CD4-positive, CD25-positive, alpha-beta regulatory T cell (primary cell): ENCODE measurements around the gene DNAH8. TPM values are rescaled to one million over a fixed set of nuclear protein-coding genes. Genes with fewer than 3 reads are reported as not detected.

ENCODE experiments used
- ATAC-seq, 2 donors: fragments of 150-1000 bp; cut with Tn5 transposase; one replicate each; pipeline ENCODE4 v1.10.0; 2021; ENCODE audit warnings: low read depth in 2 of 2, moderate number of reproducible peaks in 2 of 2, moderate library complexity in 1 of 2
- DNase-seq, 3 donors: peaks; one replicate each; pipeline versions ENCODE4 v3.0.0 to v3.0.0-alpha.2; 2012 to 2022; ENCODE audit warnings: mixed read lengths in 1 of 3
- H3K27ac ChIP-seq: one replicate; pipeline ENCODE4 v1.7.0; 2013; ENCODE audit warnings: mild to moderate bottlenecking, low read length; ENCODE audit not compliant: insufficient read depth, poor library complexity, severe bottlenecking
- H3K27me3 ChIP-seq: one replicate; pipeline ENCODE4 v1.7.0; 2013; ENCODE audit warnings: low read length; ENCODE audit not compliant: control insufficient read depth, insufficient read depth
- H3K36me3 ChIP-seq: one replicate; pipeline ENCODE4 v1.7.0; 2013; ENCODE audit warnings: mild to moderate bottlenecking, low read length, moderate library complexity; ENCODE audit not compliant: control insufficient read depth, insufficient read depth
- H3K4me1 ChIP-seq: 2 replicates; pipeline ENCODE4 v1.7.0; 2013; ENCODE audit warnings: mild to moderate bottlenecking, low read length; ENCODE audit not compliant: insufficient read depth, control insufficient read depth, poor library complexity, severe bottlenecking
- H3K4me3 ChIP-seq: one replicate; pipeline ENCODE4 v1.7.0; 2013; ENCODE audit warnings: low read depth, mild to moderate bottlenecking, low read length, moderate library complexity
- H3K9me3 ChIP-seq, 2 experiments: 1 replicate in 1 of 2; 2 replicates in 1 of 2; pipeline ENCODE4 v1.7.0; 2013; ENCODE audit warnings: low read length in 2 of 2, mild to moderate bottlenecking in 1 of 2, moderate library complexity in 1 of 2; ENCODE audit not compliant: control insufficient read depth in 2 of 2
- H3K27ac Mint-ChIP-seq, 3 donors: one replicate each; pipeline ENCODE4 v1.8.0; 2020 to 2022; ENCODE audit warnings: mild to moderate bottlenecking in 3 of 3, mixed read lengths in 3 of 3, moderate library complexity in 2 of 3
- H3K27me3 Mint-ChIP-seq: one replicate; pipeline ENCODE4 v1.8.0; 2022; ENCODE audit warnings: mild to moderate bottlenecking, mixed read lengths
- H3K36me3 Mint-ChIP-seq: one replicate; pipeline ENCODE4 v1.8.0; 2020; ENCODE audit warnings: mixed read lengths
- H3K4me1 Mint-ChIP-seq, 4 donors: one replicate each; pipeline ENCODE4 v1.8.0; 2020 to 2022; ENCODE audit warnings: mixed read lengths in 4 of 4, mild to moderate bottlenecking in 1 of 4
- H3K4me3 Mint-ChIP-seq, 4 donors: one replicate each; pipeline ENCODE4 v1.8.0; 2020 to 2022; ENCODE audit warnings: mild to moderate bottlenecking in 4 of 4, mixed read lengths in 4 of 4, moderate library complexity in 3 of 4
- H3K9me3 Mint-ChIP-seq, 7 donors: one replicate each; pipeline ENCODE4 v1.8.0; 2020 to 2022; ENCODE audit warnings: mixed read lengths in 7 of 7, mild to moderate bottlenecking in 3 of 7, moderate library complexity in 2 of 7
- polyA plus RNA-seq, 4 donors: library from polyadenylated mRNA; unstranded; fragments of 300-500 nt; fragmentation: Illumina TruSeq; gene quantifications; one replicate each; pipeline ENCODE4 v1.2.3, GENCODE V29; 2021
- total RNA-seq: library from RNA; stranded (reverse); gene quantifications from one replicate; pipeline ENCODE4 v1.2.3, GENCODE V29; 2022

Gene DNAH8
- total and polyA plus RNA-seq, 5 donors from 2014 or later = 0.05 to 1.2 (median 0.57) TPM

GRCh38 chr6:38938741-38939140, 223.6 kb downstream of the DNAH8 start:
- Mint-ChIP-seq H3K27ac (peak overlapping the region; percentile 77 to 93 (median 93)), H3K9me3 (peaks cover 0 to 2% (median 0%) of the 10 kb centered on the region in 7 donors), H3K4me1 (peaks cover 12 to 62% (median 30%) of the 10 kb centered on the region in 4 donors), H3K27me3 (no peaks in the 10 kb centered on the region), H3K36me3 (no peaks in the 10 kb centered on the region), H3K4me3 (peak overlapping the region in 3 of 4 donors; percentile 66 to 85 (median 75))
- H3K27ac ChIP-seq = peak overlapping the region; percentile 74
- H3K36me3 ChIP-seq = no peaks in the 10 kb centered on the region
- peak in 2 of 3 donors; percentile 13 to 37 for DNase-seq
- H3K27me3 ChIP-seq = no peaks in the 10 kb centered on the region
- H3K4me1 ChIP-seq = peaks cover 26% of the 10 kb centered on the region
- no peaks in the 10 kb centered on the region for H3K9me3 ChIP-seq
- peak overlapping the region; percentile 67 for H3K4me3 ChIP-seq
- ATAC-seq = no peak

GRCh38 chr6:38942442-38942841, 227.3 kb downstream of the DNAH8 start:
- Histone ChIP-seq H3K27ac (no peak overlapping the region), H3K27me3 (no peaks in the 10 kb centered on the region), H3K9me3 (no peaks in the 10 kb centered on the region), H3K4me3 (no peak overlapping the region), H3K36me3 (no peaks in the 10 kb centered on the region), H3K4me1 (peaks cover 15% of the 10 kb centered on the region)
- DNase-seq (no peak), ATAC-seq (no peak)
- Mint-ChIP-seq H3K4me3 (no peak overlapping the region), H3K4me1 (peaks cover 9 to 51% (median 21%) of the 10 kb centered on the region in 4 donors), H3K9me3 (peaks cover 0 to 1% (median 0%) of the 10 kb centered on the region in 7 donors), H3K27ac (peak overlapping the region in 2 of 3 donors; percentile 65 to 83), H3K27me3 (no peaks in the 10 kb centered on the region), H3K36me3 (no peaks in the 10 kb centered on the region)

- H3K4me3 Mint-ChIP-seq = no peak overlapping the region
- Histone ChIP-seq H3K4me3 (no peak overlapping the region), H3K36me3 (no peaks in the 10 kb centered on the region), H3K27me3 (no peaks in the 10 kb centered on the region), H3K4me1 (peaks cover 10% of the 10 kb centered on the region), H3K9me3 (no peaks in the 10 kb centered on the region), H3K27ac (no peak overlapping the region)
- ATAC-seq (no peak), DNase-seq (no peak)
- H3K27ac Mint-ChIP-seq = peak overlapping the region in 1 of 3 donors; percentile 65
- peaks cover 8 to 46% (median 17%) of the 10 kb centered on the region in 4 donors for H3K4me1 Mint-ChIP-seq
- H3K36me3 Mint-ChIP-seq = no peaks in the 10 kb centered on the region
- no peaks in the 10 kb centered on the region for H3K27me3 Mint-ChIP-seq
- H3K9me3 Mint-ChIP-seq = no peaks in the 10 kb centered on the region
Observed at GRCh38 chr6:38942965-38943364, 227.9 kb downstream of the DNAH8 start.

GRCh38 chr6:38943964-38944363, 228.9 kb downstream of the DNAH8 start:
- Mint-ChIP-seq H3K4me3 (no peak overlapping the region), H3K27ac (peak overlapping the region in 1 of 3 donors; percentile 2), H3K36me3 (no peaks in the 10 kb centered on the region), H3K9me3 (no peaks in the 10 kb centered on the region), H3K4me1 (peaks cover 3 to 36% (median 11%) of the 10 kb centered on the region in 4 donors), H3K27me3 (no peaks in the 10 kb centered on the region)
- Histone ChIP-seq H3K27ac (no peak overlapping the region), H3K4me3 (no peak overlapping the region), H3K4me1 (no peaks in the 10 kb centered on the region), H3K27me3 (no peaks in the 10 kb centered on the region), H3K36me3 (no peaks in the 10 kb centered on the region), H3K9me3 (no peaks in the 10 kb centered on the region)
- peak in 1 of 2 donors; percentile 42 for ATAC-seq
- no peak for DNase-seq

GRCh38 chr6:38944655-38945279, 229.7 kb downstream of the DNAH8 start:
- no peaks in the 10 kb centered on the region for H3K4me1 ChIP-seq
- Mint-ChIP-seq H3K27me3 (no peaks in the 10 kb centered on the region), H3K4me3 (no peak overlapping the region), H3K27ac (no peak overlapping the region), H3K4me1 (peaks cover 0 to 28% (median 6%) of the 10 kb centered on the region in 4 donors), H3K36me3 (no peaks in the 10 kb centered on the region), H3K9me3 (no peaks in the 10 kb centered on the region)
- no peaks in the 10 kb centered on the region for H3K27me3 ChIP-seq
- no peak overlapping the region for H3K27ac ChIP-seq
- no peak overlapping the region for H3K4me3 ChIP-seq
- ATAC-seq (no peak), DNase-seq (no peak)
- H3K9me3 ChIP-seq = no peaks in the 10 kb centered on the region
- no peaks in the 10 kb centered on the region for H3K36me3 ChIP-seq

- peaks cover 16% of the 10 kb centered on the region for H3K36me3 ChIP-seq
- Mint-ChIP-seq H3K27ac (no peak overlapping the region), H3K36me3 (peaks cover 8% of the 10 kb centered on the region), H3K4me1 (no peaks in the 10 kb centered on the region), H3K4me3 (no peak overlapping the region), H3K27me3 (no peaks in the 10 kb centered on the region), H3K9me3 (peaks cover 0 to 9% (median 4%) of the 10 kb centered on the region in 7 donors)
- ATAC-seq (no peak), DNase-seq (no peak)
- peaks cover 3% of the 10 kb centered on the region for H3K27me3 ChIP-seq
- H3K4me1 ChIP-seq = no peaks in the 10 kb centered on the region
- no peak overlapping the region for H3K4me3 ChIP-seq
- peaks cover 3 to 4% of the 10 kb centered on the region in 2 experiments for H3K9me3 ChIP-seq
- no peak overlapping the region for H3K27ac ChIP-seq
Observed at GRCh38 chr6:38955861-38956260, 240.8 kb downstream of the DNAH8 start.

- DNase-seq (no peak), ATAC-seq (no peak)
- H3K27me3 ChIP-seq = peaks cover 3% of the 10 kb centered on the region
- Mint-ChIP-seq H3K4me1 (no peaks in the 10 kb centered on the region), H3K4me3 (no peak overlapping the region), H3K27ac (no peak overlapping the region), H3K36me3 (peaks cover 8% of the 10 kb centered on the region), H3K9me3 (peaks cover 0 to 9% (median 4%) of the 10 kb centered on the region in 7 donors), H3K27me3 (no peaks in the 10 kb centered on the region)
- peaks cover 12% of the 10 kb centered on the region for H3K36me3 ChIP-seq
- H3K27ac ChIP-seq = no peak overlapping the region
- H3K9me3 ChIP-seq = peaks cover 3 to 4% of the 10 kb centered on the region in 2 experiments
- H3K4me3 ChIP-seq = no peak overlapping the region
- H3K4me1 ChIP-seq = no peaks in the 10 kb centered on the region
Observed at GRCh38 chr6:38957426-38957825, 242.3 kb downstream of the DNAH8 start.

- ATAC-seq = no peak
Observed at GRCh38 chr6:38959138-38959537, 244.0 kb downstream of the DNAH8 start.

More at GRCh38 chr6:38959138-38959537, 244.0 kb downstream of the DNAH8 start:
- no peak overlapping the region for H3K4me3 Mint-ChIP-seq
- H3K4me1 ChIP-seq = no peaks in the 10 kb centered on the region
- no peak overlapping the region for H3K4me3 ChIP-seq
- no peak overlapping the region for H3K27ac Mint-ChIP-seq
- no peak for DNase-seq
- no peaks in the 10 kb centered on the region for H3K27me3 Mint-ChIP-seq
- H3K27me3 ChIP-seq = peaks cover 3% of the 10 kb centered on the region
- peaks cover under 1% of the 10 kb centered on the region for H3K36me3 Mint-ChIP-seq
- no peaks in the 10 kb centered on the region for H3K4me1 Mint-ChIP-seq
- peaks cover 3 to 4% of the 10 kb centered on the region in 2 experiments for H3K9me3 ChIP-seq
- peaks cover 0 to 7% (median 2%) of the 10 kb centered on the region in 7 donors for H3K9me3 Mint-ChIP-seq
- no peak overlapping the region for H3K27ac ChIP-seq
- peaks cover 4% of the 10 kb centered on the region for H3K36me3 ChIP-seq
